ENCODE data around the gene CUL1. TPM values are rescaled to one million over a fixed set of nuclear protein-coding genes. Genes with fewer than 3 reads are reported as not detected.

Gene CUL1
- 32.4 and 33.3 TPM in 2 replicates for total RNA-seq

DNA sequence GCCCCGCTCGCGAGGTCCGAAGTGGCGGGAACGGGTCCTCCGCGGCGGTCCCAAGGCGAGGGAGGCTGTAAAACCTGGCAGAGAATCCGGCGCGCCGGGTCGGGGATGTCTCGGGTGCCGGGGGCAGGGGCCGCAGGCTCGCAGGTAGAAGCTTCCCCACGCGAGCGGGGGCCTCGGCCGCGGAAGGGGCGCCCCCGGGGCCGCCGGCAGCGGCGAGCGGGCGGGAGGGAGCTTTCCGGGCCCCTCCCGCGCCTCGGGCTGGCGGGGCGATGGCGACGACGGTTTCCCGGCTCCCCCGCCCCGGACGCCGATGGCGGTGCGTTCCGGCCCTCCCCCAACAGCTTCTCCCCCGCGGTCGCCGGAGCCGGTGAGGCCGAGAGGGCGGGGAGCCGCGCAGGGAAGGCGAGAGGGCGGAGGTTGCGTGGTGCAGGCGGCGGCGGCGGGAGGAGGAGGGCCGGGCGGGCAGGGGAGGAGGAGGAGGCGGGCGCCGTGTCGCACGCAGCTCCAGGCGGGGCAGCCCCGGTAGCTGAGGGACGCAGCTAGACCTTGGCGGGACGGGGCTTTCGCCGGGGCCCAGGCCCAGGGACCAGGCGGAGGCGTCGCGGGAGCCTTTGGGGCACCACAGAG is at the start of gene CUL1:
Gene CUL1 (plus strand): TSS at position 507 of the 627 bp plus-strand sequence. CDS start 31,220 bp downstream, outside the sequence.

Other genes starting within 250 kb of the CUL1 start
- gene C7orf33, start 108.1 kb upstream of the CUL1 start, total RNA-seq, result not detected in 2 replicates
- 4.3 and 4.7 TPM in 2 replicates for gene EZH2, start 185.4 kb downstream of the CUL1 start, total RNA-seq